Measurements from ENCODE around the gene AGAP2. TPM values are rescaled to one million over a fixed set of nuclear protein-coding genes. Genes with fewer than 3 reads are reported as not detected.

Gene AGAP2
- total RNA-seq (10 to 100 TPM; 21.0 to 21.2 TPM), total RNA-seq (22.6 to 179 (median 93.1) reads per million in 172 experiments)
- polyA plus RNA-seq (2013, experiment 1 of 2): 40.9 TPM
- 42.1 TPM for polyA plus RNA-seq (2013, experiment 2 of 2)

DNA sequence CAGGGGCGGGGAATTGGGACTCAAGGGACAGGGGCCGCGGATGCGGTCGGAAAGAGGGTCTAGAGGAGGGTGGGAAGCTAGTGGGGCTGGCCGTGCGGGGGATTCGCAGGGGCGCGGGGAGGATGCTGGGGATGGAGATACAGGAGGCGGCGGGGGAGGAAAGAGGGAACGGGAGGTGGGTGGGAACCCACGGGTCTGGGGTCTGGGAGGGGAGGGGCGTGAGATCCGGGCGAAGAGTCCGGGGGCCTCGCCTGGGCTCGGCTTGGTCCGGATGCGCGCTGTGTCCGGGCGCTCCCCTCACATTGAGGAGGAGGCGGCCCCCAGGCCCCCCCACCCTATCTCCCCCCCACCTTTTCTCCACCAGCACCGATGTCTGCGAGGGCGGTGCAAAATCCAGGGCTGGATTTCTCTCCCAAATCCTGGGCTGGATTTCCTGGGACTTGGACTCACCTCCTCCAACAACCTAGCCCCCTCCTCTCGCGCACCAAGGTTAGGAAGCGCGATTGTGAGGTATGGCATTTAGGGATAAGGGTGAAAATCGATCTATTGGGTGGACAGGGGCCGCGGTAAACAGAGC, at the start of gene AGAP2:
TSS of gene AGAP2 (minus strand) at position 82 of the 577 bp plus-strand sequence. CDS start 496 bp downstream, outside the sequence.
- Histone ChIP-seq H3K27ac (ENCODE audit: low read depth in 1 of 2, low read length in 2 of 2) (peak within 1 kb of the TSS; percentile 35 to 83), H3K4me3 (ENCODE audit: low read length) (no peak within 1 kb of the TSS), H3K27me3 (ENCODE audit: control insufficient read depth in 1 of 2, insufficient read depth in 2 of 2, low read length in 2 of 2) (no peaks in the 10 kb centered on the region), H3K36me3 (ENCODE audit: insufficient read depth, low read length) (peaks cover 57% of the 10 kb centered on the region), H3K4me1 (ENCODE audit: insufficient read depth, low read length) (peaks cover 58% of the 10 kb centered on the region), H3K9me3 (ENCODE audit: control insufficient read depth in 1 of 2, insufficient read depth in 1 of 2, low read length in 2 of 2) (no peaks in the 10 kb centered on the region)
- DNase-seq (no peak), ATAC-seq (ENCODE audit: poor library complexity) (no peak)
- H3K27ac Mint-ChIP-seq: peak within 1 kb of the TSS; percentile 94
- TF ChIP-seq, protein P1, sequence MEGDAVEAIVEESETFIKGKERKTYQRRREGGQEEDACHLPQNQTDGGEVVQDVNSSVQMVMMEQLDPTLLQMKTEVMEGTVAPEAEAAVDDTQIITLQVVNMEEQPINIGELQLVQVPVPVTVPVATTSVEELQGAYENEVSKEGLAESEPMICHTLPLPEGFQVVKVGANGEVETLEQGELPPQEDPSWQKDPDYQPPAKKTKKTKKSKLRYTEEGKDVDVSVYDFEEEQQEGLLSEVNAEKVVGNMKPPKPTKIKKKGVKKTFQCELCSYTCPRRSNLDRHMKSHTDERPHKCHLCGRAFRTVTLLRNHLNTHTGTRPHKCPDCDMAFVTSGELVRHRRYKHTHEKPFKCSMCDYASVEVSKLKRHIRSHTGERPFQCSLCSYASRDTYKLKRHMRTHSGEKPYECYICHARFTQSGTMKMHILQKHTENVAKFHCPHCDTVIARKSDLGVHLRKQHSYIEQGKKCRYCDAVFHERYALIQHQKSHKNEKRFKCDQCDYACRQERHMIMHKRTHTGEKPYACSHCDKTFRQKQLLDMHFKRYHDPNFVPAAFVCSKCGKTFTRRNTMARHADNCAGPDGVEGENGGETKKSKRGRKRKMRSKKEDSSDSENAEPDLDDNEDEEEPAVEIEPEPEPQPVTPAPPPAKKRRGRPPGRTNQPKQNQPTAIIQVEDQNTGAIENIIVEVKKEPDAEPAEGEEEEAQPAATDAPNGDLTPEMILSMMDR (IDR thresholded peaks at IDR 0.05): no peak
- H3K27me3 Mint-ChIP-seq: no peaks in the 10 kb centered on the region
- no peaks in the 10 kb centered on the region for H3K9me3 Mint-ChIP-seq
- CTCF ChIA-PET: no interaction called here
- POLR2A ChIA-PET: no interaction called here
- H3K4me1 Mint-ChIP-seq (ENCODE audit: low read depth): peaks cover 59% of the 10 kb centered on the region
- peaks cover 53% of the 10 kb centered on the region for H3K36me3 Mint-ChIP-seq (ENCODE audit: low read depth)
- intact Hi-C loops (cut with DNase I, micrococcal nuclease): loop anchor here in 1 of 2 experiments (2.0 to 5.0 kb wide), 2 partner anchors 20 to 41 kb away; no protein-coding TSS in a partner anchor
- peak within 1 kb of the TSS; percentile 50 for H3K4me3 Mint-ChIP-seq

DNA sequence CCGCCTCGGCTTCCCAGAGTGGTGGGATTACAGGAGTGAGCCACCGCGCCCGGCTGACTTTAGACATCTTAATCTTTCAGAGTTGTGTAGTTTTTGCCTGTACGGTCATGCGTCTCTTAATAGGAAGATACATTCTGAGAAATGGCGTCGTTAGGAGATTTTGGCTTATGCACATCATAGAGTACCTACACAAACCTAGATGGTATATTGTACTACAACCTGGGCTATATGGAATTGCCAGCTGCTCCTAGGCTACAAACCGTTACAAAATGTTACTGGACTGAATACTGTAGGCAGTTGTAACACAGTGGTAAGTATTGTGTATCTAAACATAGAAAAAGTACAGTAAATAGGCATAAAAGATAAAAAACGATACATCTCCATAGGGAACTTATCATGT, 45.3 kb upstream of the AGAP2 start:
- peak overlapping the region; percentile 100 for H3K27ac Mint-ChIP-seq

DNA sequence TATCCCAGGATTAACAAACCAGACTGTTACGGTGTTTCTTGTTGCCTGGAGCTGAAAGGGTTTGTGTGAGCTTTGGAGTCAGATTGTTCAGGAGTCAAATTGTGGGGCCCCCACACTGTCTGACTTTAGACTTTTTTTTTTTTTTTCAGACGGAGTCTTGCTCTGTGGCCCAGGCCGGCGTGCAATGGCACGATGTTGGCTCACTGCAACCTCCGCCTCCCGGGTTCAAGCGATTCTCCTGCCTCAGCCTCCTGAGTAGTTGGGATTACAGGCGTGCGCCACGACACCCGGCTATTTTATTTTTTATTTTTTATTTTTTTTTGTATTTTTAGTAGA, 44.9 kb upstream of the AGAP2 start:
- ChIA-PET POLR2A (interaction anchor here (0.8 to 2.8 kb wide), 10 partner anchors 10 to 90 kb away, joined by 3 to 10 read pairs (median 4); partner anchors contain the start of genes CTDSP2, EEF1AKMT3, METTL1 and OS9), CTCF (interaction anchor here (0.6 to 2.8 kb wide), 8 partner anchors 9 to 148 kb away, joined by 3 to 20 read pairs (median 4); no protein-coding TSS in a partner anchor)
- Mint-ChIP-seq H3K27me3 (no peaks in the 10 kb centered on the region), H3K9me3 (no peaks in the 10 kb centered on the region), H3K36me3 (ENCODE audit: low read depth) (peaks cover 46% of the 10 kb centered on the region), H3K27ac (peak overlapping the region; percentile 100), H3K4me3 (peak overlapping the region; percentile 100), H3K4me1 (ENCODE audit: low read depth) (peaks cover 47% of the 10 kb centered on the region)
- Histone ChIP-seq H3K4me3 (ENCODE audit: low read length) (peak overlapping the region; percentile 89), H3K36me3 (ENCODE audit: insufficient read depth, low read length) (peaks cover 31% of the 10 kb centered on the region), H3K27ac (ENCODE audit: low read depth in 1 of 2, low read length in 2 of 2) (no peak overlapping the region), H3K27me3 (ENCODE audit: control insufficient read depth in 1 of 2, insufficient read depth in 2 of 2, low read length in 2 of 2) (no peaks in the 10 kb centered on the region), H3K4me1 (ENCODE audit: insufficient read depth, low read length) (peaks cover 54% of the 10 kb centered on the region), H3K9me3 (ENCODE audit: control insufficient read depth in 1 of 2, insufficient read depth in 1 of 2, low read length in 2 of 2) (no peaks in the 10 kb centered on the region)
- no peak for DNase-seq
- no peak for ATAC-seq (ENCODE audit: poor library complexity)
- intact Hi-C loops (cut with DNase I, micrococcal nuclease): loop anchor here (2.0 to 5.0 kb wide), 2 partner anchors 113 to 124 kb away; no protein-coding TSS in a partner anchor
- TF ChIP-seq, protein P1 (IDR thresholded peaks at IDR 0.05): no peak

More for the DNA sequence above, 45.3 kb upstream of the AGAP2 start:
- Histone ChIP-seq H3K9me3 (ENCODE audit: control insufficient read depth in 1 of 2, insufficient read depth in 1 of 2, low read length in 2 of 2) (no peaks in the 10 kb centered on the region), H3K27ac (ENCODE audit: low read depth in 1 of 2, low read length in 2 of 2) (no peak overlapping the region), H3K4me1 (ENCODE audit: insufficient read depth, low read length) (peaks cover 50% of the 10 kb centered on the region), H3K27me3 (ENCODE audit: control insufficient read depth in 1 of 2, insufficient read depth in 2 of 2, low read length in 2 of 2) (no peaks in the 10 kb centered on the region), H3K36me3 (ENCODE audit: insufficient read depth, low read length) (peaks cover 35% of the 10 kb centered on the region), H3K4me3 (ENCODE audit: low read length) (no peak overlapping the region)
- Mint-ChIP-seq H3K36me3 (ENCODE audit: low read depth) (peaks cover 50% of the 10 kb centered on the region), H3K27me3 (no peaks in the 10 kb centered on the region), H3K4me3 (peak overlapping the region; percentile 80), H3K4me1 (ENCODE audit: low read depth) (peaks cover 47% of the 10 kb centered on the region), H3K9me3 (no peaks in the 10 kb centered on the region)
- intact Hi-C loops (cut with DNase I, micrococcal nuclease): loop anchor here (2.0 to 5.0 kb wide), 2 partner anchors 113 to 123 kb away; no protein-coding TSS in a partner anchor
- CTCF ChIA-PET: interaction anchor here (0.6 to 2.1 kb wide), 3 partner anchors 10 to 148 kb away, joined by 3 to 7 read pairs (median 3); no protein-coding TSS in a partner anchor
- POLR2A ChIA-PET: interaction anchor here (0.7 to 1.6 kb wide), 2 partner anchors 12 kb away, joined by 3 to 10 read pairs; partner anchors contain the start of genes EEF1AKMT3 and METTL1
- ATAC-seq (ENCODE audit: poor library complexity): no peak
- DNase-seq: no peak
- TF ChIP-seq, protein P1 (IDR thresholded peaks at IDR 0.05): no peak

Measured in CD4-positive, alpha-beta T cell (primary cell).